NCI-H2171 treated with DMSO at 0.1 percent for 48 hours (cell line): ENCODE results near the gene WDR4.
"Not testable (repeated sequence)": the region's sequence is repeated elsewhere in the genome, so short reads cannot be mapped to it uniquely, and the experiment has no call there.

ENCODE experiments used
- DNase-seq: peaks from one replicate; lab custom pipeline; 2025; lab: John Stamatoyannopoulos, UW

WDR4 gene

GRCh38 chr21:42815217-42815616, 64.1 kb downstream of the WDR4 start:
- no peak for DNase-seq

- DNase-seq, result not testable (repeated sequence)
These were observed 66.7 kb downstream of the WDR4 start for GRCh38 chr21:42812528-42813241.

GRCh38 chr21:42811960-42812359, 67.4 kb downstream of the WDR4 start:
- DNase-seq, result no peak

GRCh38 chr21:42809577-42810475, 69.5 kb downstream of the WDR4 start:
- no peak for DNase-seq

GRCh38 chr21:42809171-42809570, 70.2 kb downstream of the WDR4 start:
- no peak for DNase-seq

- no peak for DNase-seq
These were observed 71.3 kb downstream of the WDR4 start for GRCh38 chr21:42807938-42808613.

GRCh38 chr21:42807293-42807895, 71.9 kb downstream of the WDR4 start:
- DNase-seq, result not testable (repeated sequence)

GRCh38 chr21:42806509-42807140, 72.7 kb downstream of the WDR4 start:
- DNase-seq, result no peak

- DNase-seq, result not testable (repeated sequence)
These were observed 77.7 kb downstream of the WDR4 start for GRCh38 chr21:42801616-42802015.

- no peak for DNase-seq
These were observed 79.4 kb downstream of the WDR4 start for GRCh38 chr21:42799948-42800347.

- no peak for DNase-seq
These were observed 79.8 kb downstream of the WDR4 start for GRCh38 chr21:42799516-42799915.
